Measurements from ENCODE around the gene MED12. TPM values are rescaled to one million over a fixed set of nuclear protein-coding genes. Genes with fewer than 3 reads are reported as not detected.

Gene MED12
- total RNA-seq, 1 experiment from 2014 or later = 44.1 TPM

DNA sequence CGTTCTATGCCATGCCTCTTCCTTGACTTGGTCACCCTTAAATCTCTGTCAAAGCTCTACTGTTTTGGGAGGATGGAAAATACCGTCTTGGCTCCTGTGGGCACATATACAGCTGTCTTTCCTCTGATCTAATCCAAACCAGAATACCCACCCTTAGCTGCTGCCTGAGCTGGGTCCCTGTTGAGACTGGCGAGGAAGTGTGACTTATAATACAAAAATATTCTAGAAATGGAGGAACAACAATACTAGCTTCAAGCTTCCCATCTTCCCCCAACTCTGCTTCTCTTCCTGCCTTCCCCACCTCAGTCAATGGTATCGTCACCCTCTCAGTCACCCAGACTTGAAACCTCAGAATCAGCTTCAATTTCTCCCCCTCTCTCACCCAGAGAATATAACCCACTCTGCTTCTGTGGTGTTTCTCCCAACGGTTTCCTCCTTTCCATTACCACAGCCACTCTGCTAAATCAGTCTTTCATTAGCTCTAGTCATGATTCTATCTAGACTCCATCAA is 6.4 kb upstream of the MED12 start:
- Mint-ChIP-seq H3K36me3 (ENCODE audit: insufficient read depth, unreplicated experiment) (peaks cover 6% of the 10 kb centered on the region), H3K9me3 (ENCODE audit: unreplicated experiment) (no peaks in the 10 kb centered on the region), H3K4me3 (ENCODE audit: unreplicated experiment) (no peak overlapping the region), H3K4me1 (ENCODE audit: low read depth, unreplicated experiment) (peaks cover 19% of the 10 kb centered on the region), H3K27ac (ENCODE audit: unreplicated experiment) (peak overlapping the region; percentile 43), H3K27me3 (ENCODE audit: insufficient read depth, unreplicated experiment) (no peaks in the 10 kb centered on the region)
- TF ChIP-seq, protein P1, sequence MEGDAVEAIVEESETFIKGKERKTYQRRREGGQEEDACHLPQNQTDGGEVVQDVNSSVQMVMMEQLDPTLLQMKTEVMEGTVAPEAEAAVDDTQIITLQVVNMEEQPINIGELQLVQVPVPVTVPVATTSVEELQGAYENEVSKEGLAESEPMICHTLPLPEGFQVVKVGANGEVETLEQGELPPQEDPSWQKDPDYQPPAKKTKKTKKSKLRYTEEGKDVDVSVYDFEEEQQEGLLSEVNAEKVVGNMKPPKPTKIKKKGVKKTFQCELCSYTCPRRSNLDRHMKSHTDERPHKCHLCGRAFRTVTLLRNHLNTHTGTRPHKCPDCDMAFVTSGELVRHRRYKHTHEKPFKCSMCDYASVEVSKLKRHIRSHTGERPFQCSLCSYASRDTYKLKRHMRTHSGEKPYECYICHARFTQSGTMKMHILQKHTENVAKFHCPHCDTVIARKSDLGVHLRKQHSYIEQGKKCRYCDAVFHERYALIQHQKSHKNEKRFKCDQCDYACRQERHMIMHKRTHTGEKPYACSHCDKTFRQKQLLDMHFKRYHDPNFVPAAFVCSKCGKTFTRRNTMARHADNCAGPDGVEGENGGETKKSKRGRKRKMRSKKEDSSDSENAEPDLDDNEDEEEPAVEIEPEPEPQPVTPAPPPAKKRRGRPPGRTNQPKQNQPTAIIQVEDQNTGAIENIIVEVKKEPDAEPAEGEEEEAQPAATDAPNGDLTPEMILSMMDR (IDR thresholded peaks at IDR 0.05; ENCODE audit: insufficient read depth in 1 of 2, low read depth in 1 of 2, low read length in 1 of 2, severe bottlenecking in 1 of 2, unreplicated experiment in 1 of 2) = no peak
- H3K36me3 ChIP-seq (ENCODE audit: control insufficient read depth, insufficient read depth, low read length) = no peaks in the 10 kb centered on the region
- no peak for DNase-seq
- intact Hi-C loops (cut with micrococcal nuclease; ENCODE audit: unreplicated experiment) = no loop called here
- H3K9me3 ChIP-seq = no peaks in the 10 kb centered on the region
- POLR2A ChIA-PET = interaction anchor here (0.9 kb wide), 1 partner anchor 27 kb away, joined by 3 read pairs; no protein-coding TSS in a partner anchor
- CTCF ChIA-PET = interaction anchor here (0.8 kb wide), 1 partner anchor 9 kb away, joined by 3 read pairs; no protein-coding TSS in a partner anchor
- H3K27me3 ChIP-seq (replicated peaks; ENCODE audit: control insufficient read depth, insufficient read depth, low read length) = no peaks in the 10 kb centered on the region
- H3K4me3 ChIP-seq (ENCODE audit: low read depth, low read length) = no peak overlapping the region
- BruUV-seq (replicated peaks) = TSS peak; percentile 41
- H3K4me1 ChIP-seq = no peaks in the 10 kb centered on the region

GRCh38 chrX:71117358-71117757 is 1.0 kb upstream of the MED12 start:
- Histone ChIP-seq H3K36me3 (ENCODE audit: control insufficient read depth, insufficient read depth, low read length) (no peaks in the 10 kb centered on the region; the same call in 1 of the 2 replicates), H3K4me1 (no peaks in the 10 kb centered on the region), H3K9me3 (no peaks in the 10 kb centered on the region), H3K27me3 (replicated peaks; ENCODE audit: control insufficient read depth, insufficient read depth, low read length) (no peaks in the 10 kb centered on the region), H3K4me3 (ENCODE audit: low read depth, low read length) (no peak overlapping the region)
- intact Hi-C loops (cut with micrococcal nuclease; ENCODE audit: unreplicated experiment) = no loop called here
- ChIA-PET POLR2A (no interaction called here), CTCF (no interaction called here)
- Mint-ChIP-seq H3K9me3 (ENCODE audit: unreplicated experiment) (no peaks in the 10 kb centered on the region), H3K4me3 (ENCODE audit: unreplicated experiment) (peak overlapping the region; percentile 75), H3K27ac (ENCODE audit: unreplicated experiment) (no peak overlapping the region), H3K4me1 (ENCODE audit: low read depth, unreplicated experiment) (peaks cover 2% of the 10 kb centered on the region), H3K36me3 (ENCODE audit: insufficient read depth, unreplicated experiment) (peaks cover 5% of the 10 kb centered on the region), H3K27me3 (ENCODE audit: insufficient read depth, unreplicated experiment) (no peaks in the 10 kb centered on the region)
- DNase-seq = no peak
- no TSS peak for BruUV-seq (replicated peaks)
- TF ChIP-seq, protein P1 (IDR thresholded peaks at IDR 0.05; ENCODE audit: insufficient read depth in 1 of 2, low read depth in 1 of 2, low read length in 1 of 2, severe bottlenecking in 1 of 2, unreplicated experiment in 1 of 2) = no peak

- H3K9me3 Mint-ChIP-seq (ENCODE audit: unreplicated experiment) = no peaks in the 10 kb centered on the region
- Histone ChIP-seq H3K4me1 (no peaks in the 10 kb centered on the region), H3K27me3 (replicated peaks; ENCODE audit: control insufficient read depth, insufficient read depth, low read length) (no peaks in the 10 kb centered on the region), H3K4me3 (ENCODE audit: low read depth, low read length) (peak overlapping the region; percentile 71), H3K36me3 (ENCODE audit: control insufficient read depth, insufficient read depth, low read length) (no peaks in the 10 kb centered on the region; the same call in none of the 2 replicates), H3K9me3 (no peaks in the 10 kb centered on the region)
- no peak for DNase-seq
- H3K4me3 Mint-ChIP-seq (ENCODE audit: unreplicated experiment) = peak overlapping the region; percentile 75
- intact Hi-C loops (cut with micrococcal nuclease; ENCODE audit: unreplicated experiment) = loop anchor here (1.0 kb wide), 1 partner anchor 51 kb away; the partner anchor contains the start of gene SNX12
- ChIA-PET POLR2A (interaction anchor here (0.7 to 2.2 kb wide), 3 partner anchors 12 to 247 kb away, joined by 3 to 8 read pairs (median 4); no protein-coding TSS in a partner anchor), CTCF (interaction anchor here (1.2 kb wide), 1 partner anchor 18 kb away, joined by 4 read pairs; no protein-coding TSS in a partner anchor)
- H3K27me3 Mint-ChIP-seq (ENCODE audit: insufficient read depth, unreplicated experiment) = no peaks in the 10 kb centered on the region
- peaks cover 7% of the 10 kb centered on the region for H3K36me3 Mint-ChIP-seq (ENCODE audit: insufficient read depth, unreplicated experiment)
- H3K27ac Mint-ChIP-seq (ENCODE audit: unreplicated experiment) = peak overlapping the region; percentile 64
- TF ChIP-seq, protein P1 (IDR thresholded peaks at IDR 0.05; ENCODE audit: insufficient read depth in 1 of 2, low read depth in 1 of 2, low read length in 1 of 2, severe bottlenecking in 1 of 2, unreplicated experiment in 1 of 2) = no peak
- no peaks in the 10 kb centered on the region for H3K4me1 Mint-ChIP-seq (ENCODE audit: low read depth, unreplicated experiment)
- BruUV-seq (replicated peaks) = no TSS peak
Observed at GRCh38 chrX:71118985-71119535, 664 bp downstream of the MED12 start.

Data from Caco-2 (cell line).